Measurements from ENCODE around the gene FLRT3. TPM values are rescaled to one million over a fixed set of nuclear protein-coding genes. Genes with fewer than 3 reads are reported as not detected.

Gene FLRT3
- total and polyA plus RNA-seq, 11 donors, result 0.04 to 6.9 (median 0.11) TPM; not detected in 1

- Histone ChIP-seq H3K36me3 (no peaks in the 10 kb centered on the region), H3K27me3 (no peaks in the 10 kb centered on the region), H3K4me3 (no peak overlapping the region), H3K4me1 (no peaks in the 10 kb centered on the region), H3K27ac (no peak overlapping the region), H3K9me3 (no peaks in the 10 kb centered on the region)
- intact Hi-C loops (cut with DNase I), result no loop called here
- TF ChIP-seq CTCF (IDR thresholded peaks at IDR 0.05), result no peak
- TF ChIP-seq POLR2A (IDR thresholded peaks at IDR 0.05), result no peak
- WGBS, 4 donors, result 21 to 36% (median 23%) methylated on average over 1 of the region's 1 CpG
- ATAC-seq (no peak), DNase-seq (no peak)
Observed at GRCh38 chr20:14344746-14345145, 7.3 kb upstream of the FLRT3 start.

GRCh38 chr20:14343491-14344065 is 6.2 kb upstream of the FLRT3 start:
- ATAC-seq (no peak), DNase-seq (no peak)
- H3K4me3 ChIP-seq, result no peak overlapping the region
- intact Hi-C loops (cut with DNase I), result no loop called here
- 62 to 75% (median 68%) methylated on average over 2 of the region's 2 CpGs for WGBS, 4 donors
- H3K36me3 ChIP-seq, result no peaks in the 10 kb centered on the region
- H3K9me3 ChIP-seq, result no peaks in the 10 kb centered on the region
- H3K4me1 ChIP-seq, result no peaks in the 10 kb centered on the region
- H3K27ac ChIP-seq, result no peak overlapping the region
- TF ChIP-seq CTCF (IDR thresholded peaks at IDR 0.05) (no peak), POLR2A (IDR thresholded peaks at IDR 0.05) (no peak)
- H3K27me3 ChIP-seq, result no peaks in the 10 kb centered on the region

- ATAC-seq, result no peak
- H3K27me3 ChIP-seq, result no peaks in the 10 kb centered on the region
- 72 to 85% (median 78%) methylated on average over 1 of the region's 1 CpG for WGBS, 4 donors
- H3K4me1 ChIP-seq, result no peaks in the 10 kb centered on the region
- H3K4me3 ChIP-seq, result no peak overlapping the region
- no peak overlapping the region for H3K27ac ChIP-seq
- no peak for DNase-seq
- TF ChIP-seq CTCF (IDR thresholded peaks at IDR 0.05) (no peak), POLR2A (IDR thresholded peaks at IDR 0.05) (no peak)
- intact Hi-C loops (cut with DNase I), result no loop called here
- H3K36me3 ChIP-seq, result no peaks in the 10 kb centered on the region
- no peaks in the 10 kb centered on the region for H3K9me3 ChIP-seq
Observed at GRCh38 chr20:14342918-14343317, 5.5 kb upstream of the FLRT3 start.

- ATAC-seq (peak in 3 of 4 donors; percentile 29 to 59 (median 33)), DNase-seq (no peak)
- H3K27me3 ChIP-seq, result no peaks in the 10 kb centered on the region
- intact Hi-C loops (cut with DNase I), result no loop called here
- H3K27ac ChIP-seq, result no peak overlapping the region
- H3K36me3 ChIP-seq, result no peaks in the 10 kb centered on the region
- no peak for TF ChIP-seq CTCF (IDR thresholded peaks at IDR 0.05)
- TF ChIP-seq POLR2A (IDR thresholded peaks at IDR 0.05), result no peak
- no peaks in the 10 kb centered on the region for H3K9me3 ChIP-seq
- H3K4me3 ChIP-seq, result no peak overlapping the region
- WGBS, 4 donors, result 23 to 36% (median 34%) methylated on average over 4 of the region's 4 CpGs
- H3K4me1 ChIP-seq, result peaks cover 0 to 2% (median 0%) of the 10 kb centered on the region in 12 donors
Observed at GRCh38 chr20:14341801-14342200, 4.4 kb upstream of the FLRT3 start.
